GM12874 (cell line): ENCODE measurements around the gene CEP192.

Experiments
- TF ChIP-seq, protein P1 (sequence below): IDR thresholded peaks from 2 replicates; pipeline ENCODE4 v1.5.1; 2011; ENCODE audit warnings: low read depth, mild to moderate bottlenecking, control low read depth, low read length, moderate library complexity; ENCODE audit not compliant: insufficient read depth

Gene CEP192

GRCh38 chr18:13025233-13025632 lies 34.1 kb downstream of the CEP192 start:
- TF ChIP-seq, protein P1, sequence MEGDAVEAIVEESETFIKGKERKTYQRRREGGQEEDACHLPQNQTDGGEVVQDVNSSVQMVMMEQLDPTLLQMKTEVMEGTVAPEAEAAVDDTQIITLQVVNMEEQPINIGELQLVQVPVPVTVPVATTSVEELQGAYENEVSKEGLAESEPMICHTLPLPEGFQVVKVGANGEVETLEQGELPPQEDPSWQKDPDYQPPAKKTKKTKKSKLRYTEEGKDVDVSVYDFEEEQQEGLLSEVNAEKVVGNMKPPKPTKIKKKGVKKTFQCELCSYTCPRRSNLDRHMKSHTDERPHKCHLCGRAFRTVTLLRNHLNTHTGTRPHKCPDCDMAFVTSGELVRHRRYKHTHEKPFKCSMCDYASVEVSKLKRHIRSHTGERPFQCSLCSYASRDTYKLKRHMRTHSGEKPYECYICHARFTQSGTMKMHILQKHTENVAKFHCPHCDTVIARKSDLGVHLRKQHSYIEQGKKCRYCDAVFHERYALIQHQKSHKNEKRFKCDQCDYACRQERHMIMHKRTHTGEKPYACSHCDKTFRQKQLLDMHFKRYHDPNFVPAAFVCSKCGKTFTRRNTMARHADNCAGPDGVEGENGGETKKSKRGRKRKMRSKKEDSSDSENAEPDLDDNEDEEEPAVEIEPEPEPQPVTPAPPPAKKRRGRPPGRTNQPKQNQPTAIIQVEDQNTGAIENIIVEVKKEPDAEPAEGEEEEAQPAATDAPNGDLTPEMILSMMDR, result no peak

DNA sequence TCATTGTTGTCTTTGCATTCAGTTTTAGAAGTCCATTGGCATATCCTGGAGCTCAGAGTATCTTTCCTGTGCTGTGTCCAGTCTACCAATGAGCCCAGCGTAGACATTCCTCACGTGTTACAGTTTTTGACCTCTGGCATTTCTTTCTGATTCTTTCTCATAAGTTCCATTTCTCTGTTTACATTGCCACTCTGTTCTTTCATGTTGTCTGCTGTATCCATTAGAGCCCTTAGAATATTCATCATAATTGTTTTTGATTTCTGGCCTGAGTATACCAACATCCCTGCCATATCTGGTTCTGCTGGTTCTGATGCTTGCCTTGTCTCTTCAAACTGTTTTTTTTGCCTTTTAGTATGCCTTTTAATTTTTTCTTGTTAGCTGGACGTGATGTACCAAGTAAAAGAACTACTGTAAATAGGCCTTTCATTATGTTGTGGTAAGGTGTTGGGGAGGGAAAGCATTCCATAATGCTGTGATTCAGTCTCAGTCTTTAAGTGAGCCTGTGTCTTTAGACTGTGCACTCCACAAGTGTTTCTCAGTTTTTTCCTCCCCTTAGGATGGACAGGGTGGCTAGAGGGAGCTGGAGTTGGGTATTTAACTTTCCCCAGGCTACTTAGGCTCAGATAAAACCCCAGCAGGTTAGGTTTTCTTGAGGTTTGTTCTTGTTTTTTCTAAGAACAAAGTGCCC lies 35.6 kb downstream of the CEP192 start:
- TF ChIP-seq, protein P1, result no peak

DNA sequence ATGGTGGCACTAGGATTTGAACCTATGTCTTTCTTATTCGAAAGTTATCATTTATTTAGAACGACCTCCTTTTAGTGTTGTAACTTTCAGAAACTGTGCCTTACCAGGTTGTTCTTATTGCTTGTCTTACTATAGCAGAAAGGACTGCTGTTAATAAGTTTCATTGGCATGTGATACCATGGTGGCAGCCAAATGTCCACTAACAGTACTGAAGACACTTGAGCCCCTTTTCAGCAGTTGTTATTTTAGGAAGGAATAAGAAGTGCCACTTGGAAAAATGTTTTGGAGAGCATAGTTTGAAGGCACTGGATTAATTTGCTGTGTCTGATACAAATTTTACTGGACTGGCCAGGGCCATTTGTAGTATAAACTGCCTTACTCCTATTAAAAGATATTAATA lies 37.7 kb downstream of the CEP192 start:
- TF ChIP-seq, protein P1, result no peak

DNA sequence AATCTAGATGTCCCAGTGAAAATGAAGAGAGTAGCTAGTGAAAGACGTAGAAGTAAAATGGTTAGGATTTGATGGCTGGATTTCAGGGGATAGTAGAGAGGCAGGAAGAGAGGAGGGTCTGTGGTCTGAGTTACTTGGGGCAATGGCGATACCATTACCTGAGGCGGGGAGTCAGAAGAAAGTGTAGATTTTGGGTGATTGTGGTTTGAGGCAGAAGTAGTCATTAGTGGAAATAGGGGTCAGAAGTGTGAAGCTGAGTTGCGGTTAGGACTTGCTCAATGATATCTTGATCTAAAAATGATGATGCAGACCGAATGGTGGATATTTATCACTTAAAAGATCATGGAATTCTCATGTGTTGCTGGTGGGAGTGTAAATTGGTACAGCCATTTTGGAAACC lies 41.0 kb downstream of the CEP192 start:
- TF ChIP-seq, protein P1, result no peak

DNA sequence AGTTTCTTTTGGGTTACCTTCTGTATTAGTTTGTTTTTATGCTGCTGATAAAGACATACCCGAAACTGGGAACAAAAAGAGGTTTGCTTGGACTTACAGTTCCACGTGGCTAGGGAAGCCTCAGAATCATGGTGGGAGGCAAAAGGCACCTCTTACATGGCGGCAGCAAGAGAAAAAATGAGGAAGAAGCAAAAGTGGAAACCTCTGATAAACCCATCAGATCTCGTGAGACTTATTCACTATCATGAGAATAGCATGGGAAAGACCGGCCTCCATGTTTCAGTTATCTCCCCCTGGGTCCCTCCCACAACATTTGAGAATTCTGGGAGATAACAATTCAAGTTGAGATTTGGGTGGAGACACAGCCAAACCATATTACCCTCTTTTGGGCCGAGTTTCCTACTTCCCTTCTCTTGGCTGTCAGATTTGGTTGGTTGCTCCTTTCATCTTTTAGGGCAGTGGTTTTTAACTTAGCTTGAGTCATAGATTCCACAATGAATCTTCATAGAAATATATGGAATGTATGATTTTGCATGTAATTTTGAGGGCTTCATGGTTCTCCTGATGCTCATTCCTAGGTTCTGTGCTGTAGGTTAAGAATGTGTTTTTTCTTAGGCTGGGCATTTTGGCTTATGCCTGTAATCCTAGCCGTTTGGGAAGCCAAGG lies 44.2 kb downstream of the CEP192 start:
- TF ChIP-seq, protein P1, result no peak

- TF ChIP-seq, protein P1, result no peak
These were observed 45.6 kb downstream of the CEP192 start for GRCh38 chr18:13036622-13037320.

DNA sequence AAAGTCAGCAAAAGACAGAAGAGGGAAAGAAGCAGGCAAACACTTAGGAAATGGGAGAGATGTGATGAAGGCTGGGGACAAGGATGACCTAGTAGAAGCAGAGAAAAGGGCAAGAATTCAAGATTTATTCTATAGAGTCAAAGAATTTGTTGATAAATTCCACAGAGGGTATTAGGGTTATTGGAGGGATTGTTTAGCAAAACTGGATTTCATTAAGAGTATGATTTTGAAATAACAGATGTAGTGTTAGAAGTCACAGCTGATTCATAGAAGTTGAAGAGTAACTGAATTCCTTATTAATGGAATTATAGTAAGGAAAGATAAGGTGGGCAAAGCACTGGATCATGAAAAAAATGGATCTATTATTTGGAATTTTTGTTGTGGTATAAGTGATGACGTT lies 48.6 kb downstream of the CEP192 start:
- TF ChIP-seq, protein P1, result no peak
